Lung (tissue), 12 donors: ENCODE measurements around the gene BPIFB3. TPM values are rescaled to one million over a fixed set of nuclear protein-coding genes. Genes with fewer than 3 reads are reported as not detected.

Experiments used
- ATAC-seq: fragments of 200-7000 bp; cut with Tn5 transposase; one replicate; pipeline ENCODE4 v1.9.1; 2020; ENCODE audit warnings: moderate number of reproducible peaks; ENCODE audit not compliant: insufficient read depth, low FRiP score
- DNase-seq, 3 donors: peaks; one replicate each; pipeline ENCODE4 v3.0.0-alpha.2; 2013 to 2017
- H3K27ac ChIP-seq, 2 donors: one replicate each; pipeline ENCODE4 v1.5.1; 2013; ENCODE audit warnings: mild to moderate bottlenecking in 2 of 2, moderate library complexity in 2 of 2, control low read depth in 1 of 2, inconsistent platforms in 1 of 2, low read depth in 1 of 2, low read length in 1 of 2
- H3K27me3 ChIP-seq, 3 donors: one replicate each; pipeline ENCODE4 v1.5.1; 2013; ENCODE audit warnings: low read length in 2 of 3; ENCODE audit not compliant: control insufficient read depth in 3 of 3, insufficient read depth in 3 of 3
- H3K36me3 ChIP-seq, 4 donors: one replicate each; pipeline ENCODE4 v1.5.1; 2013; ENCODE audit warnings: low read length in 4 of 4, mild to moderate bottlenecking in 1 of 4, moderate library complexity in 1 of 4; ENCODE audit not compliant: control insufficient read depth in 4 of 4, insufficient read depth in 4 of 4
- H3K4me1 ChIP-seq, 5 donors: one replicate each; pipeline ENCODE4 v1.5.1; 2013; ENCODE audit warnings: low read length in 5 of 5, mild to moderate bottlenecking in 2 of 5, moderate library complexity in 1 of 5; ENCODE audit not compliant: control insufficient read depth in 5 of 5, insufficient read depth in 5 of 5
- H3K4me3 ChIP-seq: one replicate; pipeline ENCODE4 v1.5.1; 2013; ENCODE audit warnings: mild to moderate bottlenecking, control low read depth, moderate library complexity
- H3K9ac ChIP-seq, 2 donors: one replicate each; pipeline ENCODE4 v1.5.1; 2013; ENCODE audit warnings: low read length in 2 of 2, control low read depth in 1 of 2; ENCODE audit not compliant: insufficient read depth in 1 of 2
- H3K9me3 ChIP-seq, 4 donors: one replicate each; pipeline ENCODE4 v1.5.1; 2013; ENCODE audit warnings: low read length in 3 of 4, mild to moderate bottlenecking in 1 of 4, moderate library complexity in 1 of 4; ENCODE audit not compliant: control insufficient read depth in 4 of 4, insufficient read depth in 3 of 4
- CTCF ChIP-seq: IDR thresholded peaks from 2 replicates; pipeline ENCODE4 v1.5.1; 2012; ENCODE audit warnings: mild to moderate bottlenecking; ENCODE audit errors: control extremely low read depth, extremely low read depth
- WGBS, 2 donors: extraction: QIAGEN DNeasy Blood & Tissue Kit; methylation state at CpG; one replicate each; pipeline ENCODE4 v1.1.7; 2013; 5-methylcytosine and 5-hydroxymethylcytosine counted together
- polyA plus RNA-seq, 2 donors: library from polyadenylated mRNA; stranded (reverse); fragments of 200-250 nt; gene quantifications; one replicate each; pipeline ENCODE4 v1.2.1, GENCODE V29; 2013
- total RNA-seq, 2 donors: library from RNA; depleted of rRNA in 1 of 2; stranded (reverse); fragments of >200 nt in 1 of 2; gene quantifications; one replicate each; pipeline ENCODE4 v1.2.1, GENCODE V29; 2014 to 2021
- donor health status: control.
- donor health status: control.
- donor health status: Bipolar disorder and iron deficiency.
- donor health status: healthy.
- donor health status: DM: yes; HTN: yes; CAD: no.

The BPIFB3 gene
- total and polyA plus RNA-seq, 4 donors = not detected

GRCh38 chr20:33005908-33006775 lies 47.6 kb upstream of the BPIFB3 start:
- Histone ChIP-seq H3K36me3 (no peaks in the 10 kb centered on the region), H3K4me3 (no peak overlapping the region), H3K27ac (no peak overlapping the region), H3K9ac (no peak overlapping the region), H3K4me1 (no peaks in the 10 kb centered on the region), H3K9me3 (peaks cover 0 to 6% (median 2%) of the 10 kb centered on the region in 4 donors), H3K27me3 (peaks cover 0 to 3% (median 0%) of the 10 kb centered on the region in 3 donors)
- 80 to 83% methylated on average over 8 of the region's 8 CpGs for WGBS, 2 donors
- no peak for DNase-seq
- ATAC-seq = no peak
- TF ChIP-seq CTCF = no peak

GRCh38 chr20:33006776-33007375 lies 46.8 kb upstream of the BPIFB3 start:
- no peak for DNase-seq
- 86 to 93% methylated on average over 8 of the region's 8 CpGs for WGBS, 2 donors
- Histone ChIP-seq H3K4me1 (no peaks in the 10 kb centered on the region), H3K27me3 (peaks cover 0 to 2% (median 0%) of the 10 kb centered on the region in 3 donors), H3K9me3 (peaks cover 0 to 6% (median 2%) of the 10 kb centered on the region in 4 donors), H3K36me3 (no peaks in the 10 kb centered on the region), H3K4me3 (no peak overlapping the region), H3K9ac (no peak overlapping the region), H3K27ac (no peak overlapping the region)
- no peak for ATAC-seq
- TF ChIP-seq CTCF = no peak

GRCh38 chr20:33007376-33008335 lies 46.0 kb upstream of the BPIFB3 start, which contains the start of gene BPIFB2:
Gene BPIFB2 (plus strand): TSS chr20:33007704. CDS start chr20:33008575, 871 bp downstream.
- DNase-seq (no peak), ATAC-seq (no peak)
- Histone ChIP-seq H3K9me3 (peaks cover 0 to 6% (median 1%) of the 10 kb centered on the region in 4 donors), H3K9ac (no peak within 1 kb of the TSS), H3K27me3 (no peaks in the 10 kb centered on the region), H3K4me3 (no peak within 1 kb of the TSS), H3K4me1 (no peaks in the 10 kb centered on the region), H3K27ac (no peak within 1 kb of the TSS), H3K36me3 (no peaks in the 10 kb centered on the region)
- WGBS, 2 donors = 89 to 90% methylated on average over 11 of the region's 11 CpGs
- no peak for TF ChIP-seq CTCF
